Endometrial microvascular endothelial cells (primary cell): Measurements from ENCODE around the gene FBXL13. TPM values are rescaled to one million over a fixed set of nuclear protein-coding genes. Genes with fewer than 3 reads are reported as not detected.
"Not testable (repeated sequence)": the region's sequence is repeated elsewhere in the genome, so short reads cannot be mapped to it uniquely, and the experiment has no call there.

Experiments
- in situ Hi-C: cut with HindIII; loops from 2 replicates; pipeline ENCODE4 v1.10.0; 2017; ENCODE audit warnings: low sequenced_read_pairs, low pct_unique_long_range_greater_than_20kb; ENCODE audit errors: inconsistent ontology term
- total RNA-seq: library from RNA; depleted of rRNA; stranded (reverse); fragments of >200 nt; gene quantifications from one replicate; pipeline ENCODE4 v1.2.3, GENCODE V29; 2015; ENCODE audit errors: inconsistent ontology term

Gene FBXL13
- total RNA-seq, 1 donor from 2014 or later = 3.4 TPM

DNA sequence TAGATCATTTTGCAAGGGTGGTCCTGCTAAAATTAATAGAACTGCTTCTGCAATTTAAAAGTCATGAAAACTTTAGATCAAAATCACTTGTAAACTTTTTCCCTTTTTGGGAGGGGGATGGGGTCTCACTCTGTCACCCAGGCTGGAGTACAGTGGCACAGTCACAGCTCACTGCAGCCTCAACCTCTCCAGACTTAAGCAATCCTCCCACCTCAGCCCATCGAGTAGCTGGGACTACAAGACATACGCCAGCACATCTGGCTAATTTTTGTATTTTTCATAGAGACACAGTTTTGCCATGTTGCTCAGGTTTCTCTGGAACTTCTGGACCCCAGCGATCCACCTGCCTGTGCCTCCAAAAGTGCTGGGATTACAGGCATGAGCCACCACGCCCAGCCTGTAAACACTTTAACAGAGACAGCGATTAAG lies 82.1 kb downstream of the FBXL13 start:
- in situ Hi-C loops = no loop called here

DNA sequence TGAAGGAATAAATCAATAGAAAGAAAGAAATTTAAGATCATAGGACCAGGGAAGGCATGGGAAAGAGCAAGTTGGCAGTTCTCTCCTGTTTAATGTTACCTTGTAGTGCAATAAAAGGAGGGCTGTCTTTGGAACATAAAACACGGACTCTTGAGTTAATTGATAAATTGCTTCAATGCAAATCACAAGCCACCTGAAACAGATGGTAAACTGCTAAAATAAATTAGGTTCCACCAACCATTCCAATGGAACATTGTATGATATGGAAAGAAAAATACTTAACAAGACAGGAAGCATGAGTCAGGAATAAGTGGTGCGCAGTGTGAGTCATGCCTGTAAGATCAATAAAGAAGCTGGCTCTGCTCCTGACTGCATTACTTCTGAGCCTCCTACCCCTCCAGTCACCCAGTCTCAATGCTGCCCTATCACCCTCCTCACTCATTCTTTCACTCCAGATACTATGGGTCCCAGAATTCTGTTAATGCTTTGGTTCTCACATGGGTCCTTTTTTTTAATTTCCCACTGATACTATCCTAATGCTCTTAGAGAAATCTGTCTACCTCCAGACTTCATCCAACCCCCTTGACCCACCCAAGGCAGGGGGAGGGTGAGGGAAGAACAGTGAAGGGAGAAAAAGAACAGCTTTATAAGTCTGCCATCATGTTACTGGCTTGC lies 82.9 kb downstream of the FBXL13 start:
- in situ Hi-C loops = no loop called here

DNA sequence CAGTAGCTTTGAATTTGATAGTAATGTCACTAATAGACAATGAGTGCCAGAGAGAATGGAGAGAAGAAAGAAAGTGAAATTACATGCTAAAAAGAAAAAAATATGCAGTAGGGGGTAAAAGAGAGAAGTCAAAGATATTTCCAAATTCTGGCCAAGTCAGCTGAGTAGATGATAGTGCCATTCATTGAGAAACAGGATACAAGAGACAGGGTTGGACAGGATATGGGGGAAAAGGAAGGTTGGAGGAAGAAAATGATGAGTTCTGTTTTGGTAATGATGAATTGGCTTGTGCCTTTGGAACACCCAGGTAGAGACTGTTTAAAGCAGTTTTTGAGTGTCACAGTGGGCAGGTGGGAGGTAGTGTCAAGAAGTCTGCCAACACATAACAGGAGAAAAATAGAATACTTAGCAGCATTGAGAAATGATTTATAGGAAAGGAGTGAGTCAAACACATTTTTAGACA lies 83.5 kb downstream of the FBXL13 start:
- in situ Hi-C loops = no loop called here

DNA sequence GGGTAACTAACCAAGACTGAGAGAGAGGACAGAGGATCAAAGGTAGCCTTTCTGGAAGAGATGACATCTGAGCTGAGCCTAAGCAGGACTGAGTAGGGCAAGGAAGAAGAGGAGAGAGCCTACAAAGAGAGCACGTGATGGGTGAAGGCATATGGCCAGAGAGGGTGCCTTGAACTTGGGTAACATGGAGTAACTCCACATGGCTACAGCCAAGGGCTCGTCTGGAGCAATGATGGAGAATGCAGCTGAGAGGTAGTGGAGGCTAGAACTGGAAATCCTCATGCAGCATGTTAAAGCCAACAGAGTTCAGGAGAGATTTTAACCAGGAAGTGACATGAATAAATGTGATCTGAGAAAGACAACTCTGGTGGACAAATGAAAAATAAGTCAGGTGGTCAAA lies 84.0 kb downstream of the FBXL13 start:
- in situ Hi-C loops = no loop called here

DNA sequence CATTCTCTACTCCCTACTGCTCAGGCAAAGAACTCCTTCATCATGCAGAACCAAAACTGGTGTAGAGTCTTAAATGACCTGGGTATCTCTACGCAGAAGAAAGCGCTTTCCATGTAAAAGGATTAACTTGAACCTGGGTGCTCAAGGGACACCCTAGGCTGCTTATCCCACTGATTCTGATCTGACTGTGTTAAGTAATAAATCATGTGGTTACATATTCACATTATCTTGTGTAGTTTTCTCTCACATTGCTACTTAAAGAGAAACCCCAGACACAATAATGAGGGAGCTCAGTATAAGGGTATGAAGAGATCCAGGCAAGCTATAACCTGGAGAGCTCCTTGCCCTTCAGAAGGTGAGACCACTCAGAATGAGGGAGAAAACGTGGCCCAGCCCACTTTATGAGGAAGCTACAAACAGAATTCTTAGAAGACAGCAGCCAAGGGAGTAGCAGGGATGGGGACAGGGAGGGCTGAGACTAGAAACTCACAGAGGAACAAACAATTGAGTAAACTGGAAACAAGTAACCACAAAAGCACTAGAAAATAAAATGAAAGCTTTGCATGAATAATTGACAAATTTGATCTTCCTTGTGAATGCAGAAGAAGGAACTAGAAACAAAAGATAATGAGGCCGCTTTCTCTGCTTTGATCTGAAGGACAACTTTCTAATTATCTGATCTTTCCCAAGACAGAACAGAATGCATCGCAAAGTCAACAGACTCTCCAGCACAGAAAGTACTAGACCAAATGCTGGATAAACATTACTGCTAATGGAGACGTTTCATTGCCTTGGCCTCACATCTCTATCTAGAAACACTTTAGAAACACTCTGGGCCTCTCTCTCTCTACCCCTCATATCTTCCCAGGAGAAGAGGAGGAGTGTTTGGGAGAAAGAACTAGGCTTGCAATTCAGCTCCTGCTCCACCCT lies 85.7 kb downstream of the FBXL13 start:
- in situ Hi-C loops = no loop called here

DNA sequence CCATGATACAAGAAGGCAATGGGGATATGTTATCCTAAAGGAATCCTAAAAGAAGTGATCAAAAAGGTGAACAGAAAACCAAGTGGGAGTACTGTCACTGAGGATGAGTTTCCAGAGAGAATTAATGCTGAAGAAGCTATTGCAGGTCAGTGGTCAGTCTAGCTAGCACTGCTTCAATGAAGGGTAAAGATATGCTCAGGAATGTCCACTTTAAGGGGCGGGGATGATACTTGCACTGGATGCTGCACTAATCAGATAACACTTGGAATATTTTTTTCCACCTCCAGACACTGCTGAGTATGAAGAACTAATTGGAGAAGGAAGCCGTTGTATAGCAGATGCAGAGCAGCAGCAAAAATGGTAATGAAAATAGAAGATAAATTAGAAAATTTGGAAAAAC lies 86.5 kb downstream of the FBXL13 start:
- in situ Hi-C loops = no loop called here

DNA sequence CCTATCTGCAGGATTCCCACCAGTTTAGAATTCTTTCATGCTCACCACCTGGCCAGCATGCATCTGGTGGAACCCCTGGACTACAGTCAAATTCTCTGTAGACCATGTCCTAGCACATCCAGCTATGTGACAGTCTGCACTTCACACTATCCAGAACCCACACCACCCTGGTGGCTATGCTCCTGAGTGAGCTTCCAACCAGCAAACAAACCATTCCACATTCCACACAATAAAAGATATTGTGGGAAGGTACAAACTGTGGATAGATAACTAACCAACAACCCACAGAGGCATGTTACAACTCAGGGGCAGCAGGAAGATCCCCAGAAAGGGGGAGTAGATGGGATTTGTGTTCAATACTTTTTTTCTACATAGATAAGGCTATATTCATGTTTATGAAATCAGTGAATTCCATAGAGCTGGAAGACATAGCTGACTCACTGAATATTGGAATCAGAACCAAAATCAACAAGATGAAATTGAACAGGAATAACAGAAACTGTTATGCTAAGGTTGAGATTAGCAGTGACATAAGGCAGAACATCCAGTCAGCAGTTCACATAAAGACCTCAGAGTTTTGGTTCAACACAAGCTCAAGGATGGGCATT lies 89.3 kb downstream of the FBXL13 start:
- in situ Hi-C loops = no loop called here

DNA sequence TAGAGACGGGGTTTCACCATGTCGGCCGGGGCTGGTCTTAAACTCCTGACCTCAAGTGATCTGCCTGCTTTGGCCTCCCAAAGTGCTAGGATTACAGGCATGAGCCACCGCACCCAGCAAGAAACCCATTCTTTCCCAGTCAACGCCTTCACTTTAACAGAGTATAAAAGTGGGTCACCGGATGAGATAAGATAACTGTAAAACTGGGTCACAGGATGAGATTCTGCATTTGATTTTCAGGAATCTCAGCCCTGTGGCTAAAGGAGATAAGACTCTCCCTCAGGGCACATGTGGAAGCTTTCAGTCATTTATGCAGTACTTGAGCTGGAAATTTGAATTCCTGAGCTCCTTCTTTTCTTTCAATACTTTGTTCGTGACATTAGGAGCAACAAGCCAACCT lies 91.0 kb downstream of the FBXL13 start:
- in situ Hi-C loops = no loop called here

DNA sequence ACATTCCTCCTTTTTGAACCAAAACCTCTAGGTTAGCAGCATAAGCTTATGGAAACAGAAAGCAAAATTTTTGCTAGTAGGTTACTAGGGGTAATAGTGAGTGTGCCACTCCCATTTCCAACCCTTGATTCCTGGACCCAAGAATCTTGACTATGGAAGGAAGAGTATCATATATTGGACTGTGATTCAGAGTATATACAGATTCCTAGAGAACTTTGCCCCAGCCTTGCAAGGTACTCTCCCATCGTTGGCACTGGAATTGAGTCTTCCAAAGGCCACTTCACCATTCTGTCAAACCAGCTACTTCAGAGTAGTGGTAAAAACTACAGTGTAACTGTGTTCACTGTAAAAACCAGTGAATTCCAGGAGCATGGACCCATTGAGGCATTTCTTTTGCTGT lies 92.4 kb downstream of the FBXL13 start:
- in situ Hi-C loops = no loop called here

DNA sequence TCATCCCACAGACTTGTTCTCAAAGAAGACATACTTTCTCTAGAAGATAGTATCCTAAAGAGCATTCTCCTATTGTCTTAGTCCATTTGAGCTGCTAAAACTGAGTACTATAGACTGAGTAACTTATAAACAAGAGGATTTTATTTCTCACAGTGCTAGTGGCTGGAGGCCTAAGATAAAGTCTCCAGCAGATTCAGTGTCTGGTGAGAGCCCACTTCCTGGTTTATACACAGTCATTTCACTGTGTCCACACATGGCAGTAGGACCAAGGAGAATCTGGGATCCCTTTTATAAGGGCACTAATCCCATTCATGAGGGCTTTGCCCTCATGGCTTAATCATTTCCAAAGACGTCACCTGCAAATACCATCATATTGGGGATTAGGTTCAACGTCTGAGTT lies 93.1 kb downstream of the FBXL13 start:
- in situ Hi-C loops = no loop called here

DNA sequence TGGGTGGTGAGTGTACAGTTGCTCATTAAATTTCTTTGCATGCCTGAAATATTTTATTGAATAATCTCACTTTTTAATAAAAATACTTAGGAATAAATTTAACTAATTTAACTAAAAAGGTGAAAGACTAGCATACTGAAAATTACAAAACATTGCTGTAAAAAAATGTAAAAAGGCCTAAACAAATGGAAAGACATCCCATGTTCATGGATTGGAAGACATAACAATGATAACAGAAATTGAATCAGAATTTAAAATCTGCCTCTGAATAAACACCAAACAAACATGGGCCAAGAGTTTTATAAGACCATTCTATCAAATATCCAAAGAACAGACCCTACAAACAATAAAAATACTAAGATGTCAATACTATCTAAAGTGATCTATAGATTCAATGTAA lies 94.9 kb downstream of the FBXL13 start:
- in situ Hi-C loops = no loop called here

DNA sequence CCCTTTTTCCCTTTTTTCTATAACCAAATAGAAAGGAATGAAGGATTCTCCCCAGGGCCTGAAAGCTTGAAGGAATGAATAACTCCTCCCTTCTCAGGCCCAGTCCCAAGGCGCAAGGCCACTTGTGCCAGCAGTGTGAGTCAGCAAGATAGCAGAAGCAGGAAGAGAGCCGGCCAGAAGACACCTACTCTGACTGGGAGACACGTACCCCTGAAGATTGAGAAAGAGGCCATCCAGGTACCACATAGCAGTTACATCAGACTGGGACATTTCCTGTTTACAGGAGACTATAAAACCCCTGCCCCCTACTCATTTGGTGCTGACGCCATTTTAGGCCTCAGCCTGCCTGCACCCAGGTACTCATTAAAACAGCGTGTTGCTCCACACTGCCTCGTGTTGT lies 96.3 kb downstream of the FBXL13 start:
- in situ Hi-C loops = no loop called here

DNA sequence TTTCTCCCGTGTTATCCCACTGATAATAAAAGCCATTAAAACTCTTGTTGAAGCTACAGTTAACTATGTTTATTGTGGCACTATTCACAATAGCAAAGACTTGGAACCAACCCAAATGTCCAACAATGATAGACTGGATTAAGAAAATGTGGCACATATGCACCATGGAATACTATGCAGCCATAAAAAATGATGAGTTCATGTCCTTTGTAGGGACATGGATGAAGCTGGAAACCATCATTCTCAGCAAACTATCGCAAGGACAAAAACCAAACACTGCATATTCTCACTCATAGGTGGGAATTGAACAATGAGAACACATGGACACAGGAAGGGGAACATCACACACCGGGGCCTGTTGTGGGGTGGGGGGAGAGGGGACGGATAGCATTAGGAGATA lies 97.0 kb downstream of the FBXL13 start:
- in situ Hi-C loops = not testable (repeated sequence)

DNA sequence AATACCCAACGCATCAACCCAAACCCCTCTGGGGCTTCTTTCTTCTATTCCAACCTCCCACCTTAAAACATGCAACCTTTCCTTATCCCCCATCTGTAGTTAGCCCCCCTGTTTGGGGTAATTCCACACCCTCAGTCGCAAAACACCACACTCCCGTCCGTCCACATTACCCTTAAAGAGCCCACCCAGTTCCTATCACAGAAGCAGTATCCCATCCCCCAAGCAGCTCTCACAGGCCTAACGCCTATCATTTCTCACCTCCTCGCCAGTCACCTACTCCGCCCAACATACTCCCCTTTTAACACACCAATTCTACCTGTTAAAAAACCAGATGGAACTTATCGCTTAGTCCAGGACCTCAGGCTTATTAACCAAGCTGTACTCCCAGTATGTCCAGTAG lies 98.1 kb downstream of the FBXL13 start:
- in situ Hi-C loops = no loop called here

DNA sequence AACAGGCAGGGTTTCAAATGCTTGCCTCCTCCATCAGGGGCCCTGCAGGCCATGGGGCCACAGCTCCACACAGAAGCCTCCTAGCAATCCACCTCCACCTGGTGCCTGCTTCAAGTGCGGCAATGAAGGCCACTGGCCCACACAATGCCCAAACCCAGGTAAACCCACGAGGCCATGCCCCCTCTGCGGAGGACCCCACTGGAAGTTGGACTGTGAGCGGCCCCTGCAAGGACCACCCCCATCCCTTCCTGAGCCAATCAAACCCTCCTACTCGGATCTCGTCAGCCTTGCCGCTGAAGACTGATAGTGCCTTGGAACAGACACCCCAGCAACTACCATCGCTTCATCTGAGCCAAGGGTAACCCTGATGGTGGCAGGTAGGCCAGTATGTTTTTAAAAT lies 98.7 kb downstream of the FBXL13 start:
- in situ Hi-C loops = no loop called here

DNA sequence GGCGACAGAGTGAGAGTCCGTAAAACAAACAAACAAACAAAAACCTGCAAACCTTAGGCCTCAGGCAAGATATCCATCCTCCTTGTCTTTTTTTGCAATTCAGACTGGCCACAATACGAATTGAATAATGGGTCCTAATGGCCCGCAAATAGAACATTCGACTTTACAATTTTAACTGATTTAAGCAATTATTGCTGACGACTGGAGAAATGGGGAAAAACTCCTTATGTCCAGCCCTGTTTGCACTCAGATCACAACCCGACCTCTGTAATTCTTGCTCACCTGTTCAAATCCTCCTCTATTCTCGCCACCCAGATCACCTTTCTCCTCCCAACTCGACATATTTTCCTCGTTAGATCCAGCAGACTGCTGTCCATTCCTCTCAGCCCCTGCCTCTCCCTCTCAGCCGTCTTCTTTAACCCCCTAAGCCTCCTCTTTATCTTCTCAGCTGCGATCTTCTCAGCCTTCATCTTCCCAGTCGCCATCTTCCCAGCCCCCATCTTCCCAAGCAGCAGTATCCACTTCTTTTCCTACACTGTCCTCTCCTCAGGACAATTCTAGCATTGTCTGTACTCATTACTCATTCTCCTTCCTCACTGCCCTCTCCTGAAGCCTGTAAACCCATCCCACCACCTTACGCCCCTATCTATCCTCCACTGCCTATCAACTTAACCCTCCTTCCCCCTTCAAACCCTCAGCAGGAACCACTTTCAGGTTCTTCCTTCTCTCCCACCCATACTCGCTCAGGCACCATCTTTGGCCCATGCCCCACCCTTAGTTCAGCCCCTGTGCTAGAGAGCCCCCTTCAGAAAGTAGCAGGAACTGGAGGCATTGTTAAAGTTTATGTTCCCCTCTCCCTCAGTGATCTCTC lies 100.0 kb downstream of the FBXL13 start:
- in situ Hi-C loops = no loop called here

DNA sequence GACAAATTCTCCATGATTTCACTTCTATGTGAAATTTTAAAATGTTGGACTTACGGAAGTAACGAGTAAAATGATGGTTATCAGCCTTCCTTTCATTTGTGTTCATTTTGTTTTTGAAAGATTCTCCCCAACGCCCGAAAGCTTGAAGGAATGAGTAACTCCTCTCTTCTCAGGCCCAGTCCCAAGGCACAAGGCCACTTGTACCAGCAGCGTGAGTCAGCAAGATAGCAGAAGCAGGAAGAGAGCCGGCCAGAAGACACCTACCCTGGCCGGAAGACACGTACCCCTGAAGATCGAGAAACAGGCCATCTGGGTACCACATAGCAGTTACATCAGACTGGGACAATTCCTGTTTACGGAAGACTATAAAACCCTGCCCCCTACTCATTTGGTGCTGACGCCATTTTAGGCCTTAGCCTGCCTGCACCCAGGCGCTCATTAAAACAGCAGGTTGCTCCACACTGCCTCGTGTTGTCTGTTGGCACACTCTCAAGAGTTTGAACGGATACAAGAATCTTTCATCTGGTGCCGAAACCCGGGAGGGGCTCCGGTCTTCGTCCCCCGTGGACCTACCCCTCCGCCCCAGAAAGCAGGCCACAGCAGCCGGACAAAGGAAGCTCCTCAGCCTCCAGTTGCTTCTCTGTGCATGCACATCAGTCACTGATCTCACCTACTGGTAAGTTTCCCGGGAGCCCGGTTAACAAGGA lies 101.3 kb downstream of the FBXL13 start:
- in situ Hi-C loops = no loop called here

DNA sequence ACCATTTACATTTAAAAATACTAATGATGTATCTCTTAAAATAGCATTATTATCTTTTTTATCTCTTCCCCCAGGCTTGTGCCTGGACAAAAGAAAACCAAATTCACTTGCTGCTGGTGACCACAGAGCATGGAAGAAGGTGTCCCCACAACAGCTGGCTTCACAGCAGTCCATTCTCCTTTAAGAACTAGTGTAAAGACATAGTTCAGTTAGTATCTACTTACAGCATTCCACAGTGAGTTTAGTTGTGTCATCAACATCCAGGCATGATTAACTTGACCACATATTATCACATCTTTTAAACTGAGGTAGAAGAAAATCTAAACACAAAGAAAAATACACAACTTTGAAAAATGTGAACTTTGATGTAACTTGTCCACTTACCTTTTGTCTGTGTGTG lies 106.8 kb downstream of the FBXL13 start:
- in situ Hi-C loops = no loop called here
